CD4-positive, alpha-beta T cell treated with Interferon gamma for 1 hour (primary cell): ENCODE results near the gene PDE10A.

Source experiments
- DNase-seq: peaks from one replicate; pipeline ENCODE4 v3.0.0-alpha.2; 2020

Gene PDE10A

DNA sequence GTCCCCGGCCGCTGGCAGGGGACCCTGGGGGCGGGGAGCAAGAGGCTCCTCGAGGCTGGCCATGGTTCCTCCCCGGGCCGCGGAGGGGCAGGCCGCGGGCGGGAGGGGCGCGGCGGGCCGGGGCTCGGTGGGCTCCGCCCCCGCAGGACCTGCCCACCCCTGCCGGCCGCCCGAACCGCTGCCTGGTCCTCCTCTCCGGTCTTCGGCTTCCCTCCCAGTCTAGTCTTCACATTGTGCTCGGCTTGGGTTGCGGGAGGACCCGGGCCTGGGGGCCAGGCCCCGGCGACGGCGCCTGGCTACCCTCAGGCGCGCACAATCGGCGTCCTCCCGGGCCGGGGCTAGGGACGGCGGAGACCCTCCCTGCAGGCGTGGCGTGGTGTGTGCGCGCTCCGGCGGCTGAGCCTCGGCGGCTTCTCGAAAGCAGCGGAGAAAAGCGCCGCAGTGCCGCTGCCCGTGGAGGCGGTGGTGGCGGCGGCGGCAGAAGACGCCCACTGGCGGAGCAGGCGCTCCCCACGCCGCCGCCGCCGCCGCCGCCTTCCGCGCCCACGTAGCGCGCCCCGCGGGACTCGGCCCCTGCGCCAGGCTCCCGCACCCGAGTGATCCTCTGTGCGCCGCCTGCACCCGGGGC is at the start of gene PDE10A:
PDE10A (minus strand) TSS at position 493 of the 628 bp plus-strand sequence; CDS start at position 63, 430 bp downstream.
- no peak for DNase-seq

DNA sequence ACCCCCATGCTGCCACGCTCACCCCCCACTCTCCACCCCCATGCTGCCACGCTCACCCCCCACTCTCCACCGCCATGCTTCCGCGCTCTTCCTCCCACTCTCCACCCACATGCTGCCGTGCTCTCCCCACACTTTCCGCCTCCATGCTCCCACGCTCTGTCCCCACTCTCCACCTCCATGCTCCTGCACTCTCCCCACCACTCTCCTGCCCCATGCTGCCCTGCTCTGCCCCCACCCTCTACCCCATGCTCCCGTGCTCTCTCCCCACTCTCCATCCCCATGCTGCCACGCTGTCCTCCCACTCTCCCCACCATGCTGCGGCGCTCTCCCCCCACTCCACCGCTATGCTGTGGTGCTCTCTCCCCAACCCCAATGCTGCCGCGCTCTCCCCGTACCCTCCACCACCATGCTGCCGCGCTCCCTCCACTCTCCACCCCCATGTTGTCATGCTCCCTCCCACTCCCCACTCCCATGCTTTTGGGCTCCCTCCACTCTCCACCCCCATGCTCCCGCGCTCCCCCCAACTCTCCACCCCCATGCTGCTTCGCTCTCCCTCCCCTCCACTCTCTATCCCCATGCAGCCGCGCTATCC is 46.0 kb upstream of the PDE10A start:
- no peak for DNase-seq

DNA sequence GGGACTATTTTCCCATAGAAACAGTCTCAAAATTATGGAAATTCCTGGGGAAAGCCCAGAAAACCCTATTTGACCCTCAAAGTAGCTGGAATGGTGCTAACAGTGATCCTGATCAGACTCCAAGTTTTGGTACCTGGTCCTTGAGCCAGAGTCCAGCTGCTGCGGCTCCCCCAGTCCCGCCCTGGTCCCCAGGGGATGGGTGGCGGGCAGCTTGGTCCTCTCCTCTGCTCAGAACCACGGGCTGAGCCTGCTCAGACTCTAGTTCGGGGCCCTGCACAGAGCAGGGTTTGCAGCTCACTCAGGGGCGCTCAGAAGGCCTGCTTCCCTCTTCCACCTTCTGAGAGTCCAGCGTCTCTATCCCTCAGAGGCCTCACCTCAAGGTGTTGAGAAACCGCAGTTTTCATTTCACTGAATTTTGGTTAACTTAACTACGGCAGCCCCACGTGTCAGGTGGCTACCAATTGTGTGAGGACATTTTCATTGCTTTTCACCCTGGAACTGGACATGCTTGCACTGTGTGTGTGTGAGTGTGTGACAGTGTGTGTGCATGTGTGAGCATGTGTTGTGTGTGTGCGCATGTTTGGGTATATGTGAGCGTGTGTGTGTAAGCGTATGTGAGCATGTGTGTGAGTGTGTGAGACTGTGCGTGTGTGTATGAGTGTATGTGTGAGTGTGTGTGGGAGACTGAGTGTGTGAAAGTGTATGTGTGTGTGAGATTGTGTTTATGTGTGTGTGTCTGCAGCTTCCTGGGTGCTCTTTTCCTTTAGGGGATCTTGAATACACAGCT is 44.2 kb upstream of the PDE10A start:
- DNase-seq, result no peak

DNA sequence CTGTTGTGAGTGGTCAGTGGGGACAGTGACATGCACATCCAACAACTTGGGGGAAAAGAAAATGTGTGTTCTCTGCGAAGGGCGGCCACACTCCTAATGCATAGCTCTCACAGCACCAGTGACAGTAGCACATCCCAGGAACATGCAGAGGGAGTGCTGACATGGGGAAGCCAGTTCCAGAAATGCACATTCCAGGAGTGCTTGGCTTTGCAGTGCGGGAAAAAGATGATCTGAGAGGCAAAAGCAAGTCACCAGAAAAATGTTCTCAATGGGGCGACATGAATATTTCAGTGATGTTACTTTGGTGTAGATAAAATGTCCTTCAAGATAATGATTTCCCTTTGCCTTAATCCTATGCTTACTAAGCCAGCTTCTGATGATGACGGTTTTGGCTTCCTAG is 42.9 kb upstream of the PDE10A start:
- DNase-seq, result no peak

GRCh38 chr6:165704045-165704748 is 41.2 kb upstream of the PDE10A start:
- DNase-seq, result no peak

- no peak for DNase-seq
These were observed 39.6 kb upstream of the PDE10A start for GRCh38 chr6:165702669-165703068.

DNA sequence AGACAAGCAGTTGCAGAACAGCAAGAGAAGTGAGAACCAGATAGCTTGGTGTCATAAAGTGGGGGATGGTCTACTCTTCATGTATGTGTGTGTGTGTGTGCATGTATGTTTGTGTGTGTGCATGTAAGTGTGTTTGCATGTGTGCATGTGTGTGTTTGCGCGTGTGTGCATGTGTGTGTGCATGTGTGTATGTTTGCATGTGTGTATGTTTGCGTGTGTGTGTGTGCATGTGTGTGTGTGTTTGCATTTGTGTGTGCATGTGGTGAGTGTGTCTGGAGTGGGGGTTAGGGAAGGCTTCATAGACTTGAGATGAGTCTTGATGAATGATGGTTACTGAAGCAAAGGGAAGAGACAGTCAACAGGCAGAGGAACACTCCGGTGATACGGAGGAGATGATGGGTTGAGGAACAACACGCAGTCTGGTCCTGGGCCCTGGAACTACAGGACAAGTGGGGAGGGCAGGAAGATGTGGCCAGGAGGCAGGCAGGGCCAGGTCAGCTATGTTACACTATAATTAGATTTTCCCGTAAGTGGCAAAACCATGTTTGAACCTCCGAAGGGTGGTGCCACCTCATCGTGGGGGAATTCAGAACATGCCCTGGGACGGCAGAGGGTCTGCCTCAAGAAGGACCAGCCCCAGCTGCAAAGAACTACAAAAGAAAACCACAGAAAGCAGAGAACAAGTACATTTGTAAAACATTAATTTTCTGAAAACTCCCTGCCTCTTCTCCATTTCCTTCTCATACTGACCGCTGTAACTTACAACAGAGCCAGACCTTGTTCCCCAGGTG is 38.7 kb upstream of the PDE10A start:
- no peak for DNase-seq

DNA sequence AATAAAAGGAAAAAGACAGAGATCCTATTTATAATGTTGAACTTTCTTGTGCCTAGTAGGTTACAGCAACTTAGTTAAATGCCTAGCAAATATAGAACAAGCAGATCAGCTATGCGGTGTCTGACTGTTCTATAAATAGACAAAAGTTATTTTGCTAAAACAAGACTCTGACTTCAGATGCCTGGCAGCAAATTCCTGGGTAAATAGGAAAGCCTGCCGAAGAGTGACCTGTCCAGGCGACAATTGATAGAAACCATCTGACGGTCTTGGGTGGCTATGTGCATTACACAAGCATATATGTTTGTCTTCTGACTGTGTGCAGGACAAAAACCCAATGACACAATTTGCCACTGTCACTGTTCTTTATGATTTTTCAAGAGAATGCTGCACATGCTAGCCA is 38.0 kb upstream of the PDE10A start:
- DNase-seq, result no peak

GRCh38 chr6:165698868-165699267 is 35.8 kb upstream of the PDE10A start:
- no peak for DNase-seq

- no peak for DNase-seq
These were observed 34.1 kb upstream of the PDE10A start for GRCh38 chr6:165697171-165697570.

- no peak for DNase-seq
These were observed 32.9 kb upstream of the PDE10A start for GRCh38 chr6:165695722-165696515.

GRCh38 chr6:165694296-165694695 is 31.3 kb upstream of the PDE10A start:
- no peak for DNase-seq

DNA sequence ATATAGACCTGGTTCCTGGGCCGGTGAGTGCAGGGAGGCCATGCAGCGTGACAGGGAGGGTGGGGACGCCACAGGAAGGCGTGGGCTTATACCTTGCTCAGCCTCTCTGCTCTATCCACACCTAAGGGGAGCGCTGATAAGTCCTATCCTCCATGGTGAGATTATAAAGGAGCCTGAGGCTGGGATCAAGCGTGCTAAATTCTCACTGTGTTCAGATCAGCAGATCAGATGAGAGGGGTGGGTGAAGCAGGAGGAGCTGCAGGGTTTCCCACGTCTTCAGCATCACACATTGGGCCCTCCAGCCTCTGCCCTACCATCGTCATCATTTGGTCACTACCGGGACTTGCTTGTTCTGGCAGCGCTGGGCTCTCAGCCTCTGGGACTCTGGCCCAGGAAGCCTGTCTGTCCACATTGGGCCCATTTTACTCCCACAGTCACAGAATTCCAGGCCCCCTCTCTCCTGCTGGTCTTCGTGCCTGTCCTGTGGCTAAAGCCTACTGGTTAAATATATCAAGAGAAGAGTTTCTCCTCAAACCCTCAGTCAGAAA is 29.1 kb upstream of the PDE10A start:
- DNase-seq, result no peak

DNA sequence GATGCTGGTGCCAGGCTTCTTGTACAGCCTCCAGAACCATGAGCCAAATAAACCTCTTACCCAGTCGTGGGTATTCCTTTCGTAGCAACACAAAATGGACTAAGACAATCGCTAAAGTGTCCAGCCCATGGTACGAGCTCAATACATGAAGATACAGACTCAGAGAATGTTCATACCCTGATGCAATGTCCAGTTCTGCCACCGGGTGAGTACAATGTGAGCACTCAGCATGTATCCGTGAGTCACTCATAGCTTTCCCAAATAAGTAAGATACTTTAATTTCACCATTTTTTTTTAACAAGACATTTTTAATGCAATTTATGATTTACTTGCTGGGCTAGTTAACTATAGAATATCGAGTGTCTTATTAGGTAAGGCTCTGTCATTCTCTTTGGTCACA is 26.7 kb upstream of the PDE10A start:
- DNase-seq, result no peak

- DNase-seq, result no peak
These were observed 23.7 kb upstream of the PDE10A start for GRCh38 chr6:165686596-165687365.

GRCh38 chr6:165685302-165685701 is 22.3 kb upstream of the PDE10A start:
- no peak for DNase-seq

- DNase-seq, result no peak
These were observed 21.3 kb upstream of the PDE10A start for GRCh38 chr6:165684333-165684732.

DNA sequence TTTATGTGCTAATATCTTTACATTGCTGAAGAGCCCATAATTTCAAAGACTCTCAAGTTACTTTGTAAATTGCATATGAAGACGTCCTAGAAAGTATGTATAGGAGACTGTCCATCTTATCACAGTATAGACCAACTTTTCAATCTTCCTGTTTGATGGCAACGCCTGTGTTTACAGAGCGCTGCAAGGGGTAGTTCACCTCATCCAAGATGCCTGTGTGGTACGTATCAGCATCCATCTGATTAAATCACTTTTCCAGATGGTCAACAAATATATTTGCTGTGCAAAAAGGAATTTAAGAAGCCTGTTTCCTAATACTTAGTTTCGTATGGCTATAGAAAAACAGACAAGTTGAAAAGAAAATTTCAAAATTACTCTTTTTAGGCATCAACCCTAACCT is 17.9 kb upstream of the PDE10A start:
- no peak for DNase-seq

DNA sequence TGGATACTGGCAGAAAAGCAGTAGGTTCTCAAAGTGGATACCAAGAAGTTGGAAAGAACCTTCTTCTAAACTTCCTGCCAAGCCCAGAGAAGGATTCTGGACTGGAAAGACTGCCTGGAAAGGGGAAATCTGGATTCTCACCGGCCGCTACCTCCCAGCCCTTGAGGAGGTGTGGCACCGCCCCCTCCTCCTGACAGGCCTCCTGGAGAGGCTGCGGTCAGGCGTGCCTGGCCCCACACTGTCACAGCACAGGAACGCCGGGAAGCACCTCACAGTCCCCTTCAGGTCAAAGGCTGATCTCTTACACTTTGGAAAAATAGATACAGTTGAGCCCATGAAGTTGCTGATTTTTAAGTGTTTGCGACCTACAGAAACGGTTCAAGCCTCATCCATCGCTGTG is 16.3 kb upstream of the PDE10A start:
- DNase-seq, result no peak

GRCh38 chr6:165678904-165679303 is 15.9 kb upstream of the PDE10A start:
- no peak for DNase-seq

DNA sequence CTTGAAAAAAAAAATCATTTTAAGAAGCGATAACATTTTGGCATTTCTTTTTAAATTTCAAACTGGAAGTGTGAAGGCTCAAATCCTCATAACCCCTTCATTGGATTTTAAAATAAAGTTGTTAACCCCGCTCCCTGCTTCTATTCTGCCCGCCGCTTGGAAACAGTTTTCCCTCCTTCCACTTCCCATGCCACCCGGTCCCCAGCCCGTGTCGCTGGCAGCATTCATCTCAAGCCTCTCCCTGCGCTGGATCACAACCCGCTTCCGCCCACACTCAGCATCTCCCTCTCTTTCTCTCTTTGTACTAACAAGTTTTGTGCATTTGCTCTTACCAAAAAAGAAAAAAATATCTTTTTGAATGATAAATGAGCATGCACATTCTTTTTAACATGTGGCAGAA is 15.4 kb upstream of the PDE10A start:
- DNase-seq, result no peak
